ENCODE measurements around the gene PNRC2.
"Not testable (repeated sequence)": the region's sequence is repeated elsewhere in the genome, so short reads cannot be mapped to it uniquely, and the experiment has no call there.

Gene PNRC2

DNA sequence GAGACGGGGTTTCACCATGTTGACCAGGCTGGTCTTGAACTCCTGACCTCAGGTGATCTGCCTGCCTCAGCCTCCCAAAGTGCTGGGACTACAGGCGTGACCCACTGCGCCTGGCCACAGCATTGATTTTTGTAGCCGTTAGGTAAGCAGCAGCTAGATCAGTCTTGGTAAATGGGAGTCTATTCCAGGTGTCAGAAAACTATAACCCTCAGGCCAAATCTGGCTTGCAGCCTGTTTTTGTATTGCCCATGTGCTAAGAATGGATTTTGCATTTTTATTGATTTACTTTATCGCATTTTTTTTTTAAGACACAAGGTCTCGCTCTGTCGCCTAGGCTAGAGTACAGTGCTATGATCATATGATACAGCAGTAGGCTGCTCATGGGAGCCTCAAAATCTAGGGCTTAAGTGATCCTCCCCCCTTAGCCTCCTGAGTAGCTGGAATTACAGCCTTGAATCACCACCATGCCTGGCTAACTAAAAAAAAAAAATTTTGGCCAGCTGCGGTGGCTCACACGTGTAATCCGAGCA, 37.1 kb downstream of the PNRC2 start:
- DNase-seq, result no peak

DNA sequence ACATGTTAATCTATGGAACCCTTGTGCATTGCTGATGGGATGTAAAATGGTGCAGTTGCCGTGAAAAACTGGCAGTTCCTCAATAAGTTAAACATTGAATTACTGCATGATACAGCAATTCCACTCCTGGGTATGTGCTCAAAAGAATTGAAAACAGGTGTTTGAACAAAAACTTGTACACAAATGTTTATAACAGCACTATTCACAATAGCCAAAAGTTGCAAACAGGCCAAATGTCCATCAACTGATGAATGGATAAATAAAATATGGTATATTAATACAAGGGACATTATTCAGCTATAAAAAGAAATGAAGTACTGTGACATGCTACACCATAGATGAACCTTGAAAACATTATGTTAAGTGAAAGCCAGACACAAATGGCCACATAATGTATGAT, 38.2 kb downstream of the PNRC2 start:
- no peak for DNase-seq

DNA sequence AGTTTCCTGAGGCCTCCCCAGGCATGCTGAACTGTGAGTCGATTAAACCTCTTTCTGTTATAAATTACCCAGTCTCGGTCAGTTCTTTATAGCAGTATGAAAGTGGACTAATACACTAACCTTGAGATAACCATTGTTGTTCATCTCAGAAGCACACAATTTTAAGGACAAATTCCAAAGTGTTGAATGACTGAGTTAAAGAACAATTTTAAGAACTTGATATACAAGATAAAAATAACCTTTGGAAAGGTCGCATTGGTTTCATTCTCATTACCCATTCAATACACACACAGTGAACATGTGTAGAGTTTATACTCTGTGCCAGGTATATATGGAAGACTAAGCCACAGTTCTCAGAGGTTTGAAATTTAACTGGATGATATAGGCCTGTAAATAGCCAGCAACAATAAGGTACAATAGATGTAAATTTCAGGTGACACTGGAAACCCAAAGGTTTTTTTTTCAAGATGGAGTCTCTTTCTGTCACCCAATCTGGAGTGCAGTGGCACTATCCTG, 39.6 kb downstream of the PNRC2 start:
- DNase-seq, result no peak

DNA sequence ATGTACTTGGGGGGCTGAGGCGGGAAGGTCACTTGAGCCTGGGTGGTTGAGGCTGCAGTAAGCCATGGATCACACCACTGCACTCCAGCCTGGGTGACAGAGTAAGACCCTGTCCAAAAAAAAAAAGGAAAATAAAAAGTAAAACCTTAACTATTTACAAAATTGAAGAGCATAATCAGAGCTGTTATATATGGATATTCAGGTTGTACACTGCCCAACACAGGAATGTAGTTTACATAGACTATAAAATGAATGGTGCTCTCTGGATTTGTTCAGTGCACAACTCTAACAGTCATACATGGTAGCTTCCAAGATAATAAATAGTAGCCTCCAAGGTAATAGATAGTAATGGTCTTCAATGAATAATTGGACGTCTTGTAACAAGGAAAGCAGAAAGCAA, 43.1 kb downstream of the PNRC2 start:
- no peak for DNase-seq

DNA sequence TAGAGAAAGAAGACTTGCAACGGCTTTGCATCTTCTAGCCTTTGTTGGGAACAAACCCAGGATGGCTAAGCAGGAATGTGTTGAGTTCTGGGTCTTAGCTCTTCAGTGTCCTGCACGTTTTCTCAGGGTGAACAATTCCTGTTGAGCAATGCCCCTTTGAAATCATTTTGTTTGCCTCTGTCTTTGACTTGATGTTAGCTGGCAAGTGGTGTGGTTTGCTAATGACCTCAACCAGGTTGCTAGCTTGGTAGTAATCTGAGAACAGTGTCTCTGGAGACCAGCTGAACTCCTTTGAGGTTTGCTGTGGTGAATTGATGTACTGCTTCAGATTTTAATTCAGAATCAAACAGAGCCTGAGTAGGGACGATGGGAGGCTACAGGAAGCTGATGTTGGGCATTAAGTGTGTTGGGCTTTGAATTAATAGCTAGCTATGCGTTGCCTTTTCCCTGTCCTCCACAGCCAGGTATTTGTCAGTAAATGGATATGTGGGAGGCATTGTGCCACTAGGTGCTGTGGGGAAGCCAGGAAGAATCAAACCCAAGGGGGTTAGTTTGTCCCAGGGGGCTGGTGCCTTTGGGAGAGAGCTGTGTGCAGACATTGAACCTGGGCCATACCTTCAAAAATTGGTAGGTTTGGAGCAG, 43.8 kb downstream of the PNRC2 start:
- no peak for DNase-seq

DNA sequence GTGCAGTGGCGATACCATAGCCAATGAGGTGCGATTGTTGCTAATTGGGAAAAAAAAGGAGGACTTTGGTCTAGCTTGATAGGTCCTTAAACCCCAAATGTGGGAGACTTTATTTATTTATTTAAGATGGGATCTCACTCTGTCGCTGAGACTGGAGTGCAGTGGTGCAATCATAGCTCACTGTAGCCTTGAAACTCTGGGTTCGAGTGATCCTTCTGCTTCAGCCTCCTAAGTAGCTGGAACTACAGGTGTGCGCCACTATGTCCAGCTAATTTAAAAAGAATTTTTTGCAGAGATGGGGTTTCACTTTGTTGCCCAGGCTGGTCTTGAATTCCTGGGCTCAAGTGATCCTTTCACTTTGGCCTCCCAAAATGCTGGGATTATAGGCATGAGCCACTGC, 44.5 kb downstream of the PNRC2 start:
- no peak for DNase-seq

DNA sequence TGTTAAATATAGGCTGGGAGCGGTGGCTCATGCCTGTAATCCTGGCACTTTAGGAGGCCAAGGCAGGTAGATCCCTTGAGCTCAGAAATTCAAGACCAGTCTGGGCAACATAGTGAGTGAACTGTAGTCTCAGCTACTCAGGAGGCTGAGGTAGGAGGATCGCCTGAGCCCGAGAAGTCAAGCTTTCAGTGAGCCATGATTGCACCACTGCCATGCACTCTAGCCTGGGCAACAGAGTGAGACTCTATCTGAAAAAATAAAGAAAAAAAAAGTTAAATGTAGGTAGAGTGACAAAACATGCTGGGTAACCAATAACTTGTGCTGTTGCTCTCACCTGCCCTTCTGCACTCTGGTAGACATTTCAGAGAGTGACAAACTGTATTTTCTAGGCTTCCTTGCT, 45.5 kb downstream of the PNRC2 start:
- DNase-seq, result no peak

DNA sequence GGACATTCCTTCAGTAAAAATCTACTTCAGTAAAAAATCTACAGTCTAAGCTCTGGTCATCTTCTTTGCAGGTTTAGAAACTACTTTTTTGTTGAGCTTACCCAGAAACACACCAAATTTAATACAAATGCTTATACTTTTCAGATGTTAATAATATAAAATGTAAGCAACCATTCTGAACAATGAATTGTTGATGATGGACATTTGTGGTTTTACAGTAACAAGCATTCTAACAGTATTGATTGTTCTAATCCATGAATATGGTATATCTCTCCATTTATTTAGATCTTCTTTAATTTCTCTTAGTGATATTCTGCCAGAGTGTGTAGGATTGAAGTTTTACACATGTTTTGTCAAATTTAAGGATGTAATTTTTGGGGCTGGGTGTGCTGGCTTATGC, 47.5 kb downstream of the PNRC2 start:
- DNase-seq, result no peak

DNA sequence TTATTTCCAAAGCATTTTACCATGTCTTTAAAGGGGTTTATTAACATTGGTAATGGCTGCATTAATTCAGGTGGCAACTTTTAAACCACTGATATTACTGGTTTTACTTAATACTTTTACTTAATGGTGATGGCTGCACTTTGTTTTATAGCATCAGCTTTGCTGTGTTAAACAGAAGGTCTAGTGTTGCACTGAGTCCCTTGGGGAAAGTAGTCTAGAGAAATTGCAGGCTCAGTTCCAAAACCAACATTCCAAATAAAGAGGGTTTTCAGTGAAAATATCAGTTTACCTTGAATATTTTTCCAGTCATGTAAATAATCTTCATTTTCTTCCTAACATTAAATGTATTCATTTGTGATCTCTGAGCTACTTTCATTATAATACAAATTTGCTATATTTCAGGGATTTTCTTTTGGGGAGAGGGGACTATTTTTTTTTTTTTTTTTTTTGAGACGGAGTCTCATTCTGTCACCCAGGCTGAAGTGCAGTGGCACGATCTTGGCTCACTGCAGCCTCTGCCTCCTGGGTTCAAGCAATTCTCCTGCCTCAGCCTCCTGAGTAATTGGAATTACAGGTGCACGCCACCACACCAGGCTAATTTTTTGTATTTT, 49.1 kb downstream of the PNRC2 start:
- not testable (repeated sequence) for DNase-seq

DNA sequence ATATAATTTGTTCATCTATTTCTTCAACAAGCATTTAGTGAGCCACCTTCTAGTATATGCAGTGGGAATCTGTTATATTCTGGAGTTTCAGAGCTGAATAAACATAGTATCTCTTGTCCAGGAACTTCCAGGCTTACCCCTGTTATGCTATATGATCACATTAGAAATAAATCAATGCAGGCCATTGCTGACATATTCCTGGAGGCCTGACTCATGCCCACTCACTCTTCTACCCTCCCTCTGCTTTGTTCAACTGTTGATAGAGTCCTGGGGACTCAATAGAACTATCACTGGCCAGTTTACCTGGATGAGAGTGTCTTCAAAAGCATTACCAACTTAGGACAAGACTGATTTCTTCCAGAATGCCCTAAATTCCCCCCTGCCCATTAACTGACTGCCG, 49.8 kb downstream of the PNRC2 start:
- DNase-seq, result no peak

DNA sequence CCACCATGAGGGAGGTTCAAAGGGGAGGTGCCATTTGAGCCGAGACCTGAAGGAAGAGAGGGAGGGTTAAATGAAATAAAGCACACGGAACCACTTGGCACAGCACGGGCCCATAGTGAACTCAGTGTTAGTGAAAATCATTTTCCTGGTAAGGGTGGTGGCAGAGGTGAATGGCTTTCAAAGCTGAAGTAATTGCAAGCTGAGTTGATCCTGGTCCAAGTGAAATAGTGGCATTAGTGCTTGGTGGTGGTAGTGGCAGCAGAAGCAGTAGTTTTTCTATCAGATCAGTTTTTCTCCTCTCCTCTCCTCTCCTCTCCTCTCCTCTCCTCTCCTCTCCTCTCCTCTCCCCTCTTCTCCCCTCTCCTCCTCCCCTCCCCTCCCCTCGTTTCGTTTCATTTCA, 51.0 kb downstream of the PNRC2 start:
- no peak for DNase-seq

DNA sequence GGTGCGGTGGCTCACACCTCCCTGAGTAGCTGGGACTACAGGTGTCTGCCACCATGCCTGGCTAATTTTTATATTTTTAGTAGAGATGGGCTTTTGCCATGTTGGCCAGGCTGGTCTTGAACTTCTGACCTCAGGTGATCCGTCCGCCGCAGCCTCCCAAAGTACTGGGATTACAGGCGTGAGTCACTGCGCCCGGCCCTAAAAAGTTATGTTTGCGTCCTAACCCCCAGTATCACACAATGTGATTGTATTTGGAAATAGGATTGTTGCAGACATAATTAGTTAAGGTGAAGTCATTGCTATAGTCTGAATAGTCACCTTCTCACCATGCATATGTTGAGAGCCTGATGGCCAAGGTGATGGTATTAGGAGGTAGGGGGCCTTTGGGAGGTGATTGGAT, 53.2 kb downstream of the PNRC2 start:
- DNase-seq, result not testable (repeated sequence)

Data from stimulated activated naive CD4-positive, alpha-beta T cell (primary cell).